GM18498 (cell line): Measurements from ENCODE around the gene CYB561D1.

Experiments
- ATAC-seq: cut with Tn5 transposase; IDR thresholded peaks from one replicate; pipeline ENCODE4 v1.9.1; 2021; ENCODE audit warnings: mild to moderate bottlenecking, moderate library complexity; ENCODE audit not compliant: unreplicated experiment

CYB561D1 gene

GRCh38 chr1:109499661-109500536, 6.0 kb downstream of the CYB561D1 start:
- ATAC-seq: no peak

- ATAC-seq: no peak
Measured at GRCh38 chr1:109500941-109501381, 7.1 kb downstream of the CYB561D1 start.

GRCh38 chr1:109501644-109502363, 7.9 kb downstream of the CYB561D1 start:
- ATAC-seq: no peak

- ATAC-seq: no peak
Measured at GRCh38 chr1:109502364-109502851, 8.5 kb downstream of the CYB561D1 start.

- ATAC-seq: no peak
Measured at GRCh38 chr1:109503935-109504334, 10.0 kb downstream of the CYB561D1 start.

GRCh38 chr1:109504974-109505373, 11.1 kb downstream of the CYB561D1 start:
- no peak for ATAC-seq

GRCh38 chr1:109508001-109508872, 14.3 kb downstream of the CYB561D1 start:
- no peak for ATAC-seq

- ATAC-seq: no peak
Measured at GRCh38 chr1:109508873-109509175, 14.9 kb downstream of the CYB561D1 start.

- peak; percentile 72 for ATAC-seq
Measured at GRCh38 chr1:109509176-109510134, 15.6 kb downstream of the CYB561D1 start, which contains the start of gene AMIGO1. Gene AMIGO1 (minus strand): TSS chr1:109509727. CDS start chr1:109508912, 815 bp downstream.

- ATAC-seq: no peak
Measured at GRCh38 chr1:109513110-109513710, 19.3 kb downstream of the CYB561D1 start.

- ATAC-seq: no peak
Measured at GRCh38 chr1:109514846-109515245, 21.0 kb downstream of the CYB561D1 start.

GRCh38 chr1:109516872-109517271, 23.0 kb downstream of the CYB561D1 start:
- ATAC-seq: no peak

GRCh38 chr1:109517337-109517736, 23.4 kb downstream of the CYB561D1 start:
- ATAC-seq: no peak

GRCh38 chr1:109521002-109521951, 27.4 kb downstream of the CYB561D1 start:
- no peak for ATAC-seq

- ATAC-seq: no peak
Measured at GRCh38 chr1:109522026-109522425, 28.1 kb downstream of the CYB561D1 start.

GRCh38 chr1:109523706-109524105, 29.8 kb downstream of the CYB561D1 start:
- no peak for ATAC-seq

GRCh38 chr1:109527098-109527811, 33.4 kb downstream of the CYB561D1 start:
- ATAC-seq: peak; percentile 69
